NT2/D1 (cell line): ENCODE measurements around the gene OTUD3.

Experiments
- SUZ12 ChIP-seq: IDR thresholded peaks from 2 replicates; pipeline ENCODE4 v1.6.1; 2011; ENCODE audit not compliant: insufficient read length, insufficient read depth; ENCODE audit errors: extremely low read depth
- YY1 ChIP-seq: IDR thresholded peaks from 2 replicates; pipeline ENCODE4 v1.6.1; 2011; ENCODE audit not compliant: insufficient read length, insufficient read depth
- ZNF274 ChIP-seq: IDR thresholded peaks from 2 replicates; pipeline ENCODE4 v1.6.1; 2011; ENCODE audit warnings: mild to moderate bottlenecking, low read depth, low read length

DNA sequence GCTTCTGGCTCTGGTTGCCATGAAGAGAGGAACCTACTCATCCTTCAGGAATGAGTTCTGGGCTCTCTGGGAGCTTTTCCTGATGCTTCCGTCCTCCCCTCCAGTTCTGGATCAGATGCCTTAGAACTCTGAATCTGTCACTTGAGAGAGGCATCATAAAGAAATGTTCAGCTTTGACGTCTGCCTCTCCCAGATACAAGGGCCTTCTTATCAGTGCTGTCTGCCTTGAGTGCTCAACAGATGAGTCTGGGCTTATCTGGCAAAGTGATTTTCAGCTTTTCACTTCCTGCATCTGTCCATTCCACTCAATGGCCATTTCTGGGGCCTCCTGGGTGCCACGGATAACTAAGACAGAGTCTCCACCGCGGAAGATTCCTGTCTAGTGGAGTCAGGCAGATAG is 12.3 kb upstream of the OTUD3 start:
- TF ChIP-seq ZNF274 (no peak), YY1 (no peak), SUZ12 (no peak)
